ENCODE results near the gene KBTBD8.

KBTBD8 gene

GRCh38 chr3:67005974-67006373 lies 7.9 kb downstream of the KBTBD8 start:
- Histone ChIP-seq H3K9me3 (no peaks in the 10 kb centered on the region), H3K4me3 (no peak overlapping the region), H3K4me1 (peaks cover 0 to 18% (median 0%) of the 10 kb centered on the region in 4 donors), H3K27ac (no peak overlapping the region), H3K36me3 (no peaks in the 10 kb centered on the region), H3K27me3 (no peaks in the 10 kb centered on the region)
- DNase-seq, result no peak
- intact Hi-C loops (cut with DNase I; ENCODE audit: low total_unique reads), result no loop called here
- no peak for TF ChIP-seq CTCF (IDR thresholded peaks at IDR 0.05)

- H3K4me1 ChIP-seq, result peaks cover 0 to 18% (median 0%) of the 10 kb centered on the region in 4 donors
- no peaks in the 10 kb centered on the region for H3K27me3 ChIP-seq
- intact Hi-C loops (cut with DNase I; ENCODE audit: low total_unique reads), result no loop called here
- H3K4me3 ChIP-seq, result no peak overlapping the region
- H3K9me3 ChIP-seq, result no peaks in the 10 kb centered on the region
- TF ChIP-seq CTCF (IDR thresholded peaks at IDR 0.05), result no peak
- no peak for DNase-seq
- no peak overlapping the region for H3K27ac ChIP-seq
- no peaks in the 10 kb centered on the region for H3K36me3 ChIP-seq
Measured at GRCh38 chr3:67006460-67006859, 8.4 kb downstream of the KBTBD8 start.

GRCh38 chr3:67008388-67008787 lies 10.3 kb downstream of the KBTBD8 start:
- no peak overlapping the region for H3K27ac ChIP-seq
- TF ChIP-seq CTCF (IDR thresholded peaks at IDR 0.05), result no peak
- H3K27me3 ChIP-seq, result no peaks in the 10 kb centered on the region
- no peak overlapping the region for H3K4me3 ChIP-seq
- H3K9me3 ChIP-seq, result no peaks in the 10 kb centered on the region
- no peak for DNase-seq
- peaks cover 0 to 18% (median 0%) of the 10 kb centered on the region in 4 donors for H3K4me1 ChIP-seq
- intact Hi-C loops (cut with DNase I; ENCODE audit: low total_unique reads), result no loop called here
- no peaks in the 10 kb centered on the region for H3K36me3 ChIP-seq

- H3K4me3 ChIP-seq, result no peak overlapping the region
- no peak overlapping the region for H3K27ac ChIP-seq
- no peak for TF ChIP-seq CTCF (IDR thresholded peaks at IDR 0.05)
- no peaks in the 10 kb centered on the region for H3K36me3 ChIP-seq
- no peaks in the 10 kb centered on the region for H3K9me3 ChIP-seq
- intact Hi-C loops (cut with DNase I; ENCODE audit: low total_unique reads), result no loop called here
- no peak for DNase-seq
- peaks cover 0 to 18% (median 0%) of the 10 kb centered on the region in 4 donors for H3K4me1 ChIP-seq
- H3K27me3 ChIP-seq, result no peaks in the 10 kb centered on the region
Measured at GRCh38 chr3:67009716-67010115, 11.6 kb downstream of the KBTBD8 start.

GRCh38 chr3:67011414-67012131 lies 13.5 kb downstream of the KBTBD8 start:
- Histone ChIP-seq H3K4me1 (peaks cover 0 to 7% (median 0%) of the 10 kb centered on the region in 4 donors), H3K4me3 (no peak overlapping the region), H3K9me3 (no peaks in the 10 kb centered on the region), H3K27ac (no peak overlapping the region), H3K36me3 (no peaks in the 10 kb centered on the region), H3K27me3 (no peaks in the 10 kb centered on the region)
- TF ChIP-seq CTCF (IDR thresholded peaks at IDR 0.05), result no peak
- intact Hi-C loops (cut with DNase I; ENCODE audit: low total_unique reads), result no loop called here
- no peak for DNase-seq

All from tibial artery (tissue), 4 donors.